Measurements from ENCODE around the gene HOXA4.

The HOXA4 gene

GRCh38 chr7:27128776-27129728, 1.5 kb downstream of the HOXA4 start:
- DNase-seq: no peak

GRCh38 chr7:27128034-27128433, 2.5 kb downstream of the HOXA4 start:
- DNase-seq: no peak

GRCh38 chr7:27126596-27127327, 3.8 kb downstream of the HOXA4 start:
- no peak for DNase-seq

GRCh38 chr7:27125986-27126394, 4.6 kb downstream of the HOXA4 start:
- no peak for DNase-seq

- DNase-seq: no peak
These were observed 5.5 kb downstream of the HOXA4 start for GRCh38 chr7:27124902-27125689.

- no peak for DNase-seq
These were observed 6.3 kb downstream of the HOXA4 start for GRCh38 chr7:27124096-27124901.

GRCh38 chr7:27123477-27124053, 7.0 kb downstream of the HOXA4 start:
- DNase-seq: no peak

GRCh38 chr7:27123007-27123476, 7.5 kb downstream of the HOXA4 start:
- DNase-seq: no peak

- no peak for DNase-seq
These were observed 8.3 kb downstream of the HOXA4 start for GRCh38 chr7:27122077-27122910.

- no peak for DNase-seq
These were observed 8.9 kb downstream of the HOXA4 start for GRCh38 chr7:27121684-27122076.

- DNase-seq: no peak
These were observed 11.1 kb downstream of the HOXA4 start for GRCh38 chr7:27119412-27119911.

GRCh38 chr7:27118580-27118979, 12.0 kb downstream of the HOXA4 start:
- DNase-seq: no peak

- DNase-seq: no peak
These were observed 12.6 kb downstream of the HOXA4 start for GRCh38 chr7:27117887-27118491.

- no peak for DNase-seq
These were observed 13.3 kb downstream of the HOXA4 start for GRCh38 chr7:27116962-27117886.

GRCh38 chr7:27116031-27116961, 14.3 kb downstream of the HOXA4 start:
- no peak for DNase-seq

GRCh38 chr7:27115221-27116026, 15.1 kb downstream of the HOXA4 start:
- no peak for DNase-seq

GRCh38 chr7:27114881-27115220, 15.7 kb downstream of the HOXA4 start:
- no peak for DNase-seq

Measured in activated gamma-delta T cell treated with Interleukin-2 at 50 U/mL for 16 hours (primary cell).